WTC11 (cell line): ENCODE measurements around the gene BRD4. TPM values are rescaled to one million over a fixed set of nuclear protein-coding genes. Genes with fewer than 3 reads are reported as not detected.

ENCODE experiments used
- ATAC-seq: fragments of 200-7000 bp; cut with Tn5 transposase; 2 replicates; pipeline ENCODE4 v1.10.0; 2021; ENCODE audit warnings: mild to moderate bottlenecking, moderate library complexity
- CTCF ChIA-PET: fragments of 300-600 bp; sonication (Branson Sonifier 250); formaldehyde crosslinking; loops from one replicate; lab custom pipeline; 2021; ENCODE audit warnings: antibody characterized with exemption; lab: Charles Lee
- POLR2A ChIA-PET: fragments of 350-600 bp; sonication (Branson Sonifier 250); formaldehyde crosslinking; loops from one replicate; lab custom pipeline; 2021; ENCODE audit warnings: antibody characterized with exemption; lab: Charles Lee
- DNase-seq: peaks from one replicate; pipeline ENCODE4 v3.0.0; 2021; ENCODE audit warnings: low spot score
- H3K27ac Mint-ChIP-seq: 2 replicates; pipeline ENCODE4 v1.8.0; 2021; ENCODE audit warnings: mixed read lengths
- H3K27me3 Mint-ChIP-seq: 2 replicates; pipeline ENCODE4 v1.8.0; 2021; ENCODE audit warnings: low read depth, mild to moderate bottlenecking, moderate library complexity, mixed read lengths
- H3K36me3 Mint-ChIP-seq: 2 replicates; pipeline ENCODE4 v1.8.0; 2021; ENCODE audit warnings: mixed read lengths
- H3K4me1 Mint-ChIP-seq: 2 replicates; pipeline ENCODE4 v1.8.0; 2022; ENCODE audit warnings: mixed read lengths
- H3K4me3 Mint-ChIP-seq: 2 replicates; pipeline ENCODE4 v1.8.0; 2021; ENCODE audit warnings: mild to moderate bottlenecking, moderate library complexity, mixed read lengths
- H3K9me3 Mint-ChIP-seq: 2 replicates; pipeline ENCODE4 v1.8.0; 2021; ENCODE audit warnings: mixed read lengths
- AFF4 ChIP-seq: sonication (generic); formaldehyde crosslinking; IDR thresholded peaks from 2 replicates; pipeline ENCODE4 v1.8.1; 2023; ENCODE audit warnings: mild to moderate bottlenecking, missing genetic modification reagents, borderline replicate concordance
- ETV6 ChIP-seq: sonication (generic); formaldehyde crosslinking; IDR thresholded peaks from 2 replicates; pipeline ENCODE4 v1.8.1; 2022; ENCODE audit warnings: mild to moderate bottlenecking, missing genetic modification reagents
- GABPB1 ChIP-seq: sonication (generic); formaldehyde crosslinking; IDR thresholded peaks from 2 replicates; pipeline ENCODE4 v1.8.1; 2023; ENCODE audit warnings: mild to moderate bottlenecking, missing genetic modification reagents
- HMGA2 ChIP-seq: fragments of 250-450 bp; sonication (Bioruptor Pico); IDR thresholded peaks from 2 replicates; pipeline ENCODE4 v1.4.0; 2021; ENCODE audit warnings: mild to moderate bottlenecking, moderate library complexity
- HMGXB4 ChIP-seq: sonication (generic); formaldehyde crosslinking; IDR thresholded peaks from 2 replicates; pipeline ENCODE4 v1.8.1; 2023; ENCODE audit warnings: mild to moderate bottlenecking, moderate library complexity, missing genetic modification reagents
- NFE2L1 ChIP-seq: sonication (generic); formaldehyde crosslinking; IDR thresholded peaks from 2 replicates; pipeline ENCODE4 v1.8.1; 2023; ENCODE audit warnings: missing genetic modification reagents
- NR2C2 ChIP-seq: sonication (generic); formaldehyde crosslinking; IDR thresholded peaks from 2 replicates; pipeline ENCODE4 v1.8.0; 2022; ENCODE audit warnings: mild to moderate bottlenecking, missing genetic modification reagents
- NR3C1 ChIP-seq: sonication (generic); formaldehyde crosslinking; conservative IDR thresholded peaks from 2 replicates; pipeline ENCODE4 v1.8.1; 2023; ENCODE audit warnings: low read depth, mild to moderate bottlenecking, missing genetic modification reagents
- OVOL2 ChIP-seq: fragments of 250-450 bp; sonication (Bioruptor Pico); IDR thresholded peaks from 2 replicates; pipeline ENCODE4 v1.9.0; 2021; ENCODE audit warnings: mild to moderate bottlenecking, borderline replicate concordance
- PREB ChIP-seq: sonication (generic); formaldehyde crosslinking; IDR thresholded peaks from 2 replicates; pipeline ENCODE4 v1.8.1; 2022; ENCODE audit warnings: mild to moderate bottlenecking, missing genetic modification reagents, moderate library complexity, borderline replicate concordance
- RELA ChIP-seq: sonication (generic); formaldehyde crosslinking; IDR thresholded peaks from 2 replicates; pipeline ENCODE4 v1.8.1; 2022; ENCODE audit warnings: missing genetic modification reagents, mild to moderate bottlenecking, borderline replicate concordance
- TEAD4 ChIP-seq: sonication (generic); formaldehyde crosslinking; IDR thresholded peaks from 2 replicates; pipeline ENCODE4 v1.8.0; 2022; ENCODE audit warnings: mild to moderate bottlenecking, missing genetic modification reagents
- USF2 ChIP-seq: sonication (generic); formaldehyde crosslinking; IDR thresholded peaks from 2 replicates; pipeline ENCODE4 v1.8.1; 2023; ENCODE audit warnings: mild to moderate bottlenecking, missing genetic modification reagents, moderate library complexity
- ZMAT4 ChIP-seq: fragments of 250-450 bp; sonication (Bioruptor Pico); IDR thresholded peaks from 2 replicates; pipeline ENCODE4 v1.9.0; 2021; ENCODE audit warnings: mild to moderate bottlenecking
- ZNF263 ChIP-seq: sonication (generic); formaldehyde crosslinking; IDR thresholded peaks from 2 replicates; pipeline ENCODE4 v1.8.1; 2022; ENCODE audit warnings: low read depth, mild to moderate bottlenecking, moderate library complexity, missing genetic modification reagents
- ZNF416 ChIP-seq: fragments of 250-450 bp; sonication (Bioruptor Pico); IDR thresholded peaks from 2 replicates; pipeline ENCODE4 v1.9.0; 2021; ENCODE audit warnings: mild to moderate bottlenecking, inconsistent platforms
- ZNF512 ChIP-seq: sonication (generic); formaldehyde crosslinking; IDR thresholded peaks from 2 replicates; pipeline ENCODE4 v1.8.1; 2022; ENCODE audit warnings: missing genetic modification reagents, borderline replicate concordance
- ZNF671 ChIP-seq: fragments of 250-450 bp; sonication (Bioruptor Pico); IDR thresholded peaks from 2 replicates; pipeline ENCODE4 v1.8.0; 2021; ENCODE audit warnings: mild to moderate bottlenecking
- total RNA-seq: library from RNA; stranded (reverse); gene quantifications from 3 replicates; pipeline ENCODE4 v1.2.3, GENCODE V29; 2021

Gene BRD4
- total RNA-seq, 1 experiment from 2014 or later = 128 TPM

GRCh38 chr19:15255359-15255990 is 76.9 kb downstream of the BRD4 start:
- Mint-ChIP-seq H3K9me3 (no peaks in the 10 kb centered on the region), H3K4me3 (no peak overlapping the region), H3K27me3 (no peaks in the 10 kb centered on the region), H3K27ac (peak overlapping the region; percentile 65; the same call in 1 of the 2 replicates), H3K36me3 (peaks cover 79% of the 10 kb centered on the region), H3K4me1 (peaks cover 16% of the 10 kb centered on the region)
- POLR2A ChIA-PET = no interaction called here
- CTCF ChIA-PET = interaction anchor here (0.6 to 1.3 kb wide), 2 partner anchors 59 to 230 kb away, joined by 3 read pairs; no protein-coding TSS in a partner anchor
- no peak for ATAC-seq
- TF ChIP-seq NR2C2 (no peak), TEAD4 (CRISPR knock-in tag) (no peak), GABPB1 (CRISPR knock-in tag) (no peak), ZMAT4 (no peak), RELA (CRISPR knock-in tag) (no peak), USF2 (CRISPR knock-in tag) (no peak), PREB (CRISPR knock-in tag) (no peak), ZNF512 (CRISPR knock-in tag) (no peak), ZNF671 (CRISPR knock-in tag) (no peak), ZNF263 (no peak), NFE2L1 (CRISPR knock-in tag) (no peak)
- no peak for DNase-seq

GRCh38 chr19:15254547-15254946 is 77.8 kb downstream of the BRD4 start:
- Mint-ChIP-seq H3K4me3 (no peak overlapping the region), H3K9me3 (no peaks in the 10 kb centered on the region), H3K27ac (0 out of 2 replicates have a peak overlapping the region, but pooled peaks have one; percentile 19), H3K36me3 (peaks cover 75% of the 10 kb centered on the region), H3K4me1 (peaks cover 16% of the 10 kb centered on the region), H3K27me3 (no peaks in the 10 kb centered on the region)
- no peak for TF ChIP-seq ZNF416 (CRISPR knock-in tag)
- ChIA-PET POLR2A (no interaction called here), CTCF (interaction anchor here (0.6 to 4.4 kb wide), 3 partner anchors 13 to 229 kb away, joined by 3 to 54 read pairs (median 3); no protein-coding TSS in a partner anchor)
- ATAC-seq (no peak), DNase-seq (no peak)

GRCh38 chr19:15253513-15253912 is 78.8 kb downstream of the BRD4 start:
- Mint-ChIP-seq H3K9me3 (no peaks in the 10 kb centered on the region), H3K27ac (peak overlapping the region; percentile 49; the same call in 1 of the 2 replicates), H3K4me1 (peaks cover 16% of the 10 kb centered on the region), H3K36me3 (peaks cover 71% of the 10 kb centered on the region), H3K4me3 (no peak overlapping the region), H3K27me3 (no peaks in the 10 kb centered on the region)
- DNase-seq (no peak), ATAC-seq (no peak)
- ChIA-PET CTCF (interaction anchor here (2.4 to 4.6 kb wide), 4 partner anchors 9 to 72 kb away, joined by 12 to 61 read pairs (median 38); partner anchors contain the start of gene EPHX3), POLR2A (no interaction called here)
- TF ChIP-seq ETV6 (CRISPR knock-in tag) (no peak), NR3C1 (CRISPR knock-in tag) (no peak), ZMAT4 (no peak), HMGXB4 (no peak), AFF4 (CRISPR knock-in tag) (no peak), ZNF512 (CRISPR knock-in tag) (no peak), OVOL2 (CRISPR knock-in tag) (no peak), HMGA2 (CRISPR knock-in tag) (no peak)
